GM12892 (cell line): ENCODE data around the gene DGKB.

Experiments
- DNase-seq: peaks from one replicate; pipeline ENCODE4 v3.0.0; 2011; ENCODE audit not compliant: insufficient read length
- FAIRE-seq: peaks from 2 replicates; lab custom pipeline; 2011; peaks lifted over from hg19 to GRCh38; lab: Jason Lieb, UNC
- POLR2A ChIP-seq: IDR thresholded peaks from 2 replicates; pipeline ENCODE4 v1.6.1; 2011; ENCODE audit warnings: low read depth, low read length, control low read depth
- POLR2AphosphoS5 ChIP-seq: IDR thresholded peaks from 2 replicates; pipeline ENCODE4 v1.6.1; 2011; ENCODE audit warnings: low read depth, low read length, control low read depth
- TAF1 ChIP-seq: IDR thresholded peaks from 2 replicates; pipeline ENCODE4 v1.6.1; 2011; ENCODE audit warnings: low read depth, mild to moderate bottlenecking, control low read depth, low read length, borderline replicate concordance

Gene DGKB

GRCh38 chr7:14336256-14336655, 566.3 kb downstream of the DGKB start:
- DNase-seq: no peak
- FAIRE-seq: no peak
- no peak for TF ChIP-seq TAF1
- TF ChIP-seq POLR2AphosphoS5: no peak
- TF ChIP-seq POLR2A: no peak

GRCh38 chr7:14332155-14332554, 570.4 kb downstream of the DGKB start:
- DNase-seq: no peak
- FAIRE-seq: no peak
- TF ChIP-seq POLR2AphosphoS5 (no peak), POLR2A (no peak), TAF1 (no peak)

GRCh38 chr7:14324767-14325166, 577.8 kb downstream of the DGKB start:
- FAIRE-seq: no peak
- DNase-seq: no peak
- TF ChIP-seq TAF1 (no peak), POLR2A (no peak), POLR2AphosphoS5 (no peak)

- no peak for TF ChIP-seq TAF1
- TF ChIP-seq POLR2A: no peak
- no peak for TF ChIP-seq POLR2AphosphoS5
- FAIRE-seq (no peak), DNase-seq (no peak)
Observed at GRCh38 chr7:14322724-14323123, 579.8 kb downstream of the DGKB start.

GRCh38 chr7:14321947-14322346, 580.6 kb downstream of the DGKB start:
- DNase-seq: no peak
- TF ChIP-seq TAF1 (no peak), POLR2A (no peak), POLR2AphosphoS5 (no peak)
- FAIRE-seq: no peak

- TF ChIP-seq POLR2AphosphoS5 (no peak), TAF1 (no peak), POLR2A (no peak)
- DNase-seq (no peak), FAIRE-seq (no peak)
Observed at GRCh38 chr7:14309432-14309831, 593.1 kb downstream of the DGKB start.

- FAIRE-seq (no peak), DNase-seq (no peak)
- TF ChIP-seq POLR2AphosphoS5 (no peak), TAF1 (no peak), POLR2A (no peak)
Observed at GRCh38 chr7:14305233-14305866, 597.2 kb downstream of the DGKB start.

GRCh38 chr7:14303536-14303935, 599.0 kb downstream of the DGKB start:
- TF ChIP-seq TAF1 (no peak), POLR2A (no peak), POLR2AphosphoS5 (no peak)
- FAIRE-seq: no peak
- DNase-seq: no peak

- TF ChIP-seq POLR2A (no peak), TAF1 (no peak), POLR2AphosphoS5 (no peak)
- no peak for DNase-seq
- no peak for FAIRE-seq
Observed at GRCh38 chr7:14294637-14295036, 607.9 kb downstream of the DGKB start.

GRCh38 chr7:14293434-14293833, 609.1 kb downstream of the DGKB start:
- no peak for DNase-seq
- FAIRE-seq: no peak
- no peak for TF ChIP-seq POLR2A
- TF ChIP-seq TAF1: no peak
- no peak for TF ChIP-seq POLR2AphosphoS5

GRCh38 chr7:14292737-14293136, 609.8 kb downstream of the DGKB start:
- DNase-seq (no peak), FAIRE-seq (no peak)
- TF ChIP-seq POLR2A (no peak), POLR2AphosphoS5 (no peak)

GRCh38 chr7:14289957-14290356, 612.6 kb downstream of the DGKB start:
- FAIRE-seq: no peak
- TF ChIP-seq POLR2A: no peak
- TF ChIP-seq TAF1: no peak
- TF ChIP-seq POLR2AphosphoS5: no peak

More at GRCh38 chr7:14289957-14290356, 612.6 kb downstream of the DGKB start:
- no peak for DNase-seq
